ENCODE measurements around the gene CEP55. TPM values are rescaled to one million over a fixed set of nuclear protein-coding genes. Genes with fewer than 3 reads are reported as not detected.

CEP55 gene
- total and polyA plus RNA-seq, 9 of the 15 experiments (the other 6 are each of a cell fraction or from before 2014, with no cell fraction given), result 4.4 to 32.5 (median 18.1) TPM

GRCh38 chr10:93548376-93549071 lies 52.1 kb downstream of the CEP55 start (continued):
- no peak for TF ChIP-seq ZMIZ1 (IDR thresholded peaks at IDR 0.05; ENCODE audit: low read depth in 2 of 2, low read length in 2 of 2)
- no peak for TF ChIP-seq DNMT1 (IDR thresholded peaks at IDR 0.05)
- TF ChIP-seq SP1 (CRISPR knock-in tag; IDR thresholded peaks at IDR 0.05), result no peak
- TF ChIP-seq CREB3L1 (IDR thresholded peaks at IDR 0.05; ENCODE audit: borderline replicate concordance, low read depth), result no peak
- no peak for TF ChIP-seq NFE2 (IDR thresholded peaks at IDR 0.05; ENCODE audit: low read depth)
- no peak for TF ChIP-seq CBX8 (IDR thresholded peaks at IDR 0.05; ENCODE audit: borderline replicate concordance, extremely low read depth, low read depth, low read length, poor library complexity, severe bottlenecking)
- no peak for TF ChIP-seq PBX2 (CRISPR knock-in tag; IDR thresholded peaks at IDR 0.05; ENCODE audit: low read depth)
- no peak for TF ChIP-seq PBX2 (tag; conservative IDR thresholded peaks at IDR 0.05; ENCODE audit: low read depth)
- no peak for TF ChIP-seq BHLHE40 (IDR thresholded peaks at IDR 0.05; ENCODE audit: low read length)
- TF ChIP-seq ZNF3 (CRISPR knock-in tag; IDR thresholded peaks at IDR 0.05), result no peak
- no peak for TF ChIP-seq ZNF444 (CRISPR knock-in tag; IDR thresholded peaks at IDR 0.05)

Data from K562 (cell line).